HG03520 (cell line): ENCODE results near the gene GNB1L.
"Not testable (repeated sequence)": the region's sequence is repeated elsewhere in the genome, so short reads cannot be mapped to it uniquely, and the experiment has no call there.

ENCODE experiments used
- ATAC-seq: cut with Tn5 transposase; IDR thresholded peaks from one replicate; pipeline ENCODE4 v1.9.1; 2021; ENCODE audit warnings: mild to moderate bottlenecking, moderate library complexity; ENCODE audit not compliant: unreplicated experiment

Gene GNB1L

GRCh38 chr22:19799322-19800190 lies 55.1 kb downstream of the GNB1L start:
- no peak for ATAC-seq

GRCh38 chr22:19798891-19799293 lies 55.8 kb downstream of the GNB1L start:
- no peak for ATAC-seq

DNA sequence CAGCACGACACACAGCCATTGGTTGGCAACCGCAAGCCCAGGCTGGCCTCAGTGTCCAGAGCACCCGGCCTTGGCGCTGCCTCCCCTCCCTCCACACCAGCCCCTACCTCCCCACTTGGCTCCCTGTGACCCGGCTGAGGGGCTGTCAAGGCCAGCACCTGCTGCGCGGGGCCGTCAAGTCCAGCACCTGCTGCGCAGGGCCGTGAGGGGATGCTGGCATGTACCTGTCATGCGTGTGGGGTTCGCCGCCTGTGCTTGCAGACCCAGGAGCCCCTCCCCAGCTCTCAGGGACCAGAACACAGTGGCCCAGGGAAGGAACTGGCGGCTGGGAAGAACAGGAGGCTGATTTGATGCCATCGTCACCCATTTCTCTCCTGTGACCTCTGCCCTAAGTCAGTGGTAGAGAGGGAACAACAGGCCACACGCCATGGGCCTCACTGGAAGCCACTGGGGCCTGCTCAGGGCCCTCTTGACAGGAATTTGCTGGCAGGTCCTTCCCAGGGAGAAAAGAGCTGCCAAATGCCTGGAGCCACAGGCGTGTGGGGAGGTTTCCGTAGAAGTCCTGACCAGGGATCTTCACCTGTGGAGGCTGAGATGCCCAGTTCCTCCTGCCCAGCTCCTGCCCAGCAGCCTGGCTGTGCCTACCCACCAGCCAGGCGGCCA lies 56.5 kb downstream of the GNB1L start:
- ATAC-seq = no peak

DNA sequence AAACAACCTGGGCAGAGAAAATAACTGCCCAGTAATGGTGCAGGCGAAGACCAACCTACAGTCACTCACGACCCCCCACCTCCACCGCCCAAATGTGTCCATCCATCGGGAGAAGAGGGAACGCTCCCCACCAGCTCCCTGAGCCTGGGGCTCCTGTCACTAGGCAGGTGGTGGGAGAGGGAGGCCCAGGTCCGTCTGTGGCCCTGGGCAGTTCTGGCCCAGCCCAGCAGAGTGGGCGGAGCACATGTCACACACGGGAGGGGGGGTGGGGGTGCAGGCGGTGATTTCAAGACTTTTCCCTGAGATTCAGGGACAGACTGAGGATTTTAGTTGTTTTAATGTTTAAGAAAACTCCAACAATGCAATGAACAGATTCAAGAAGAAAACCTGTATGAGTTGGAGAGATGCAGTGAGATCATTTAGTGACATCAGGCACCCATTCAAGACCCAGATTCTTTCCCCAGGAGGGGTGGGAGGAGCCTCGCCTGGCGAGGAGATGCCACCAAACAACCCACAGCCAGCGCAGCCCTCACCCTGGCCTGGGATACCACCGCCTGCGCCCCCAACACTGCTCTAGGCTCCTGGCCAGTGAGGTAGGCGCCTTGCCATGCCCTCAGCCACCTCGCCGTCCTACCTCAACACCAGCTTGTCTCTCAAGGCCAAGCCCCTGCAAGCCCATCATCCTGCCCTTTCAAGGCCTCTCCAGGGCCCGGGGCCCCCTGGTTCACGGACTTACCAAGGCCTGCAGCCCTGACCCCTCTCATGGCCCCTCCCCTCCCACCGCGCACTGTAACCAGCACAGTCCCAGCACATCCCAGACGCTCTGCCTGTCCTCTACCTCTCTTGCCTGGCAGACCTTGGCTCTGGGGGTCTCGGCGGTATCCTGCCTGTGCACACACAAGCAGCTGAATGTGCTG lies 57.3 kb downstream of the GNB1L start:
- no peak for ATAC-seq

GRCh38 chr22:19796160-19796559 lies 58.5 kb downstream of the GNB1L start:
- no peak for ATAC-seq

DNA sequence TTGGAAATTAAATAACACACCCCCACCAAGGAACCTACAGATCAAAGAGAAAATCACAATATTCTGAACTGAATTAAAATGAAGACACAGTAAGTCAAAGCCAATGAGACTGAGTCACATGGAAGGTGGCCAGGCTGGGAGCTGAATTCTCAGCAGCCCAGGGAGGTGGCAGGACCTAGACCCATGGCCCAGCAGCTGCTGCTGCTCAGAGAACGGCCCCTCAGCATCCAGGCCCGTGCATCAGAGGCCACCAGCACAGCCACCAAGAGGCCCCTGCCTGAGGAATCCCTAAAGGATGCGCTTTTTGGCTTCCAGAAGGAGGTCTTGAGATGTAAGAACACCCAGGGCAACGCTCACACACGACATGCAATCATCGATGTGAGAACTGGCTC lies 59.1 kb downstream of the GNB1L start:
- no peak for ATAC-seq

DNA sequence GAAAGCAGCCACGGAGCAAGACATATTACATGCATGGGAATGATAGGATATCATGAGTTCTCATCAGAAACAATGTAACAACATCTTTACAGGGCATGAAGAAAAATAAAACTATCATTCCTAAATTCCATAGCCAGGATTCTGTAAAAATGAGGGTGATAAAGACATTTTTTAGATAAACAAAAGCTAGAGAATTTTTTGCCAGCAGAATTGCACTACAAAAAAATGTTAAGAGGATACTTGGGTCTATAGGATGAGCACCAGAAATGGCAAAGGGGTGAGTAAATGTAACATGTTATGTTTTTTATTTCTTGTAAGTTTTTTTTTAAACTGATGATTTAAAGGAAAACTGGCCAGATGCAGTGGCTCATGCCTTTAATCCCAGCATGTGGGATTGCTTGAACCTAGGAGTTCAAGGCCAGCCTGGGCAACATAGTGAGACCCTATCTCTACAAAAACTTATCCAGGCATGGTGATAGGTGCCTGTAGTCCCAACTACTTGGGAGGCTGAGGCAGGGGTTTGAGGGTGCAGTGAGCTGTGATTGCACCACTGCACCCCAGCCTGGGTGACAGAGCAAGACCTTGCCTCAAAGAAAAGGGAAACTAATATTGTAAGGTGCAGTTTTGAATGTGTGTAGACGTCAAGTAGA lies 60.9 kb downstream of the GNB1L start:
- ATAC-seq = no peak

GRCh38 chr22:19793161-19793560 lies 61.5 kb downstream of the GNB1L start:
- no peak for ATAC-seq

GRCh38 chr22:19792383-19792896 lies 62.2 kb downstream of the GNB1L start:
- not testable (repeated sequence) for ATAC-seq

DNA sequence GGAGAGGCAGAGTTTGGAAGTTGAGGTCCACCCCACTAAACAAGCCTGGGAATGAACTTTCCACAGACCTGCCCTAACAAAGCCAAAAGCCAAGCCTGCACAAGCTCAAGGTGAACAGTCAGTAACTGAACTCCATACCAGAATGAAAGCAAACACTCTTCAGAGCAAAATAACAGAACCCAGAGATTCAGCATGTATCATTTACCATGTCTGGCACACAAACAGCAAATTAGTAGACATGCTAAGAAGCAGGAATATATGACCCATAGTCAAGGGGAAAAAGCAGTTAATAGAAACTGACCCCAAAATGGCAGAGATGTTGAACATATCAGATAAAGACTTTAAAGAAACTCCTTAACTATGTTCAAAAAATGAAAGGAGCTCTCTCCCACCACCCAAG lies 62.8 kb downstream of the GNB1L start:
- ATAC-seq = no peak

DNA sequence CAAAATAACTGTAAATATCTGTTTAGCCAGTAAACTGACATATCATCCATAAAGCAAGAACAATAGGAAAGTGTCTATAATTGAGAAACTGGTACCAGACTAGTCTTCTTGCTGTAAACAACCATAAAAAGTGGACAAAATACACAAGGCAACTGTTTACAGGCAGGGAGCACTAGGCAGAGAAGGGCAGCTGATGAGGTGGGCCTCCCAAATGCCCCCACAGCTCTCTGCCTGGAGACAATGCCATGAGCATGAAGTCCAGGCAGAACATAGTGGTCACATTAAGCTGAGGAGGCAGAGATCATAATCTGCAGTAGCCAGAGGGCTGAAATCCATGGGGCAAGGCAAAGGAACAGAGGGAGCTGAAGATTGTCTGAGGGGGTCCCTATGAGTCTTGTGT lies 63.4 kb downstream of the GNB1L start:
- no peak for ATAC-seq

- ATAC-seq = no peak
Observed at GRCh38 chr22:19789828-19790227, 64.8 kb downstream of the GNB1L start.

DNA sequence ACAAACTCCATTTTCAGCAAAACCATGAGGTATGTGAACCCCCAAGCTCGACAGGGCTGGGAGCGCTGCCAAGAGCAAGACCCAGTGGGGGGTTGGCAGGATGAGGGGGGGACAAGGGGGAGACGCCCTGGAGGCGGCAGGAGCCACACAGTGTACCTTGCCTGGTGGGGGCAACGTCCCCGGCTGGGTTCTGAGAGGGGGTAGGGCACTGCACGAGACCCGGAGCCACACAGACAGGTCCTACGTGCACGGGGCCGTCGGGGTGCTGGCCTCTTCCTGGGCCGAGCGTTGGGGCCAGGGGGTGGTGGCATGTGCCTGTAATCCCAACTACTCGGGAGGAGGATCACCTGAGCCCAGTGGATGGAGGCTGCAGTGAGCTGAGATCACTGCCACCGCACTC lies 65.3 kb downstream of the GNB1L start:
- ATAC-seq = no peak

GRCh38 chr22:19788661-19789225 lies 65.9 kb downstream of the GNB1L start:
- ATAC-seq = no peak

GRCh38 chr22:19787849-19788141 lies 66.9 kb downstream of the GNB1L start:
- no peak for ATAC-seq

DNA sequence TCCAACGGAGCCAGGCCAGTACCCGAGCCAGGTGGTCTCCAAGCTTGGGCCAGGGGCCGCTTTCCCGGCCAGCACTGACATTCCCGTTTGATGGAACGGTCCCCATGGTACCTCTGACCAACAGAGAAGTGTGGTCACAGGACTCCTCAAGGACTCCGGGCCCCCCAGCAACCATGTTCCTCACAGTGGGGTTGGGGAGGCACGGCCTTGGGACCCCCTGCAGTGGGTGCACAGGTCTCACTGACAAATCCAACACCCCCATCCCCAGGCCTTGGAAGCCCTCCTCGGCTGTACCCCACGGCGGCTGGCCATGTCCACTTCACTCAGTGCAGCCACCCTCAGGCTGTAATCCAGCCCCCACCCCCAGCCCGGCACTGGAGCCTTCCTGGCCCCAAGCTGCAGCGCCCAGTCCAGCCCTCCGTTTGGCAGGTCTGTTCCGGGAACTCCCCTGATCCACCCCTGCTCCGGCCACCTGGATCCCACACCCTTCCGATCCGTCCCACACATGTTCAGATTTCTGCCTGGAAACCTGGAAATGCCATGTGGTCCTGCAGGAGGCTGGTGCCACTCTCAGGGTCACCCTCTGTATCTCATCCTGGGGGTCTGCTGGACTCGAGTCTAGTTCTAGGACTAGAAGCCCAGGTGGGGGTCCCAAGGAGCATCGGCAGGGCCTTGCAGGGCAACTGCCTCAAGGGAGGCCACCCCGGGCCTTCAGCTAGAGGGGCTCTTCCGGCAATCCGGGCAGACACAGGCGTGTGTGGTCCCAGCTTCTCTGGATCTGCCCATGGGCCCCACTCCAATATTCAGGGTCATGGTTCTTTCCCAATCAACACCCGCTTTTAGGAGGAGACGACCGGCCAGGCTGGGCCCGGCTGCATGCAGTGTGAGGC lies 67.5 kb downstream of the GNB1L start:
- no peak for ATAC-seq

- no peak for ATAC-seq
Observed at GRCh38 chr22:19786264-19786585, 68.4 kb downstream of the GNB1L start.

DNA sequence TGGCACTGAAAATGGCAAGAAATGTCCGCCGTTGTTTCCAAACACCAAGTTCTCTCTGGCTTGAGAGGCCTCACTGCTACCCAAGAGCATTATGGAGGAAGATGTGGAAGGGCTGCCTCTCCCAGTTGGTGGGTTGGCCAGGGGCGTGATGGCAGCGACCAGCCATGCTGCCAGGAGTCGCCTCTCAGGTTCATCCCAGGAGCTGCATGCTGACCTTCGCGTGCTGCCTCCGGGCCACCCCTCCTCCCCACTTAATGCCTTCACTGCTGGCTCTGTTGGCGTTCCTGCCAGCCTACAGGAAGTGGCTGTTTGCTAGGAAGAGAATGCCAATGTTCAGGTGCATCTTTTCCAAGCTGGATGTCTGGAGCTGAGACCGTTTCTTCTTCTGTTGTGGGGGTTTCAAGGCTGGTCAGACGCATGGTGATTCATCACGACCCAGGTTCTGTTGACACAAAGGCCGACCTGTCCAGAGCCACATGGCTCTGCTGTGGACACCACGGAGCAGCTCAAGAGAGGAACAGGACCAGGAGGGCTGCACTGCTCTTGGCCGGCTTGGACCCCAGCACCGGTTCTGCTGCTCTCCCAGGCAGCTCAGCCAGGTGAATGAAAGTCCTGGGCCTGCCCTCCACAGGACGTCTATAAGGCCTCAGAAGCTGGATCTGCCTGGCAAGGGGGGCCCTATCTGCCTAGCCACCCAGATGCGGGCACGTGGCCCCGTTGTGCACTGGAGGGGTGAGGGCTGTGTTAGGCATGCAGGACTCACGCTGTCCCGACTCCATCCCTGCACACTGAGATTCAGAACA lies 69.0 kb downstream of the GNB1L start:
- ATAC-seq = no peak
